H1 (cell line): ENCODE results near the gene PYURF. TPM values are rescaled to one million over a fixed set of nuclear protein-coding genes. Genes with fewer than 3 reads are reported as not detected.

Source experiments
- CTCF ChIA-PET: fragments of 300-600 bp; sonication (Branson Sonifier 250); formaldehyde crosslinking; loops from one replicate; lab custom pipeline; 2021; ENCODE audit not compliant: partially characterized antibody; lab: Charles Lee
- POLR2A ChIA-PET: fragments of 300-600 bp; sonication (Branson Sonifier 250); formaldehyde crosslinking; loops from one replicate; lab custom pipeline; 2021; ENCODE audit warnings: inconsistent platforms; ENCODE audit not compliant: partially characterized antibody; lab: Charles Lee
- DNase-seq, 2 experiments: peaks; one replicate each; pipeline versions ENCODE4 v3.0.0 to v3.0.0-alpha.2; 2010 to 2022; ENCODE audit warnings: low spot score in 2 of 2, low read depth in 1 of 2, mixed read lengths in 1 of 2
- FAIRE-seq: peaks from 2 replicates; lab custom pipeline; 2011; peaks lifted over from hg19 to GRCh38; lab: Jason Lieb, UNC
- H2AFZ ChIP-seq: 2 replicates; pipeline ENCODE4 v1.8.1; 2012; ENCODE audit warnings: low read length, inconsistent platforms
- H2AK5ac ChIP-seq: 2 replicates; pipeline ENCODE4 v1.6.1; 2013; ENCODE audit warnings: low read depth, low read length
- H2BK120ac ChIP-seq: replicated peaks from 2 replicates; pipeline ENCODE3; 2013; ENCODE audit warnings: low read depth, low read length, inconsistent platforms
- H2BK12ac ChIP-seq: 2 replicates; pipeline ENCODE4 v1.6.1; 2013; ENCODE audit warnings: low read depth, low read length
- H2BK15ac ChIP-seq: 2 replicates; pipeline ENCODE4 v1.6.1; 2013; ENCODE audit warnings: low read length
- H2BK20ac ChIP-seq: 2 replicates; pipeline ENCODE4 v1.6.1; 2013; ENCODE audit warnings: low read length
- H2BK5ac ChIP-seq: 2 replicates; pipeline ENCODE4 v1.6.1; 2013; ENCODE audit warnings: low read depth, low read length
- H3K14ac ChIP-seq: 2 replicates; pipeline ENCODE4 v1.6.1; 2013; ENCODE audit warnings: inconsistent platforms; ENCODE audit not compliant: insufficient read length
- H3K18ac ChIP-seq: 2 replicates; pipeline ENCODE4 v1.6.1; 2013; ENCODE audit warnings: low read length; ENCODE audit errors: extremely low read depth
- H3K23ac ChIP-seq: 2 replicates; pipeline ENCODE4 v1.6.1; 2013; ENCODE audit warnings: inconsistent platforms; ENCODE audit not compliant: insufficient read length
- H3K23me2 ChIP-seq: 2 replicates; pipeline ENCODE4 v1.6.1; 2013; ENCODE audit warnings: low read depth, low read length
- H3K27ac ChIP-seq: 2 replicates; pipeline ENCODE4 v1.6.1; 2011; ENCODE audit warnings: low read depth, low read length, inconsistent platforms
- H3K27me3 ChIP-seq, 4 experiments: replicated peaks in 1 of 4; 1 replicate in 1 of 4; 2 replicates in 3 of 4; pipeline versions ENCODE4 v1.6.1 to v1.8.1; 2011 to 2013; ENCODE audit warnings: low read length in 3 of 4, mild to moderate bottlenecking in 3 of 4, inconsistent platforms in 2 of 4, mixed read lengths in 2 of 4, moderate library complexity in 1 of 4; ENCODE audit not compliant: control insufficient read depth in 3 of 4, insufficient read depth in 3 of 4; ENCODE audit errors: extremely low read depth in 1 of 4
- H3K36me3 ChIP-seq, 4 experiments: 2 replicates each; pipeline versions ENCODE4 v1.6.1 to v1.8.1; 2011 to 2013; ENCODE audit warnings: mild to moderate bottlenecking in 4 of 4, low read length in 3 of 4, moderate library complexity in 2 of 4, control low read depth in 1 of 4, inconsistent platforms in 1 of 4; ENCODE audit not compliant: insufficient read depth in 4 of 4, control insufficient read depth in 2 of 4
- H3K4ac ChIP-seq: replicated peaks from 2 replicates; pipeline ENCODE3; 2013; ENCODE audit warnings: low read length, low read depth, mixed read lengths, inconsistent platforms; ENCODE audit not compliant: insufficient read length
- H3K4me1 ChIP-seq, 4 experiments: replicated peaks in 1 of 4; 1 replicate in 1 of 4; 2 replicates in 3 of 4; pipeline versions ENCODE4 v1.6.1 to v1.8.1; 2011 to 2013; ENCODE audit warnings: low read length in 3 of 4, inconsistent platforms in 2 of 4, mixed read lengths in 1 of 4; ENCODE audit not compliant: insufficient read depth in 4 of 4, control insufficient read depth in 3 of 4
- H3K4me2 ChIP-seq, 2 experiments: 2 replicates each; pipeline versions ENCODE4 v1.6.1 to v1.8.1; 2011 to 2013; ENCODE audit warnings: low read depth in 2 of 2, low read length in 2 of 2, control low read depth in 1 of 2, inconsistent platforms in 1 of 2, mild to moderate bottlenecking in 1 of 2; ENCODE audit not compliant: insufficient read depth in 1 of 2
- H3K4me3 ChIP-seq, 4 experiments: fragments of 200-600, 300-600 bp in 1 of 4; sonication (generic), shearing (Covaris generic), sonication (Bioruptor Twin) in 1 of 4; 2 replicates each; pipeline versions ENCODE4 v1.5.1 to v1.8.1; 2011 to 2016; ENCODE audit warnings: low read length in 4 of 4, low read depth in 3 of 4, control low read depth in 2 of 4, inconsistent platforms in 2 of 4, mild to moderate bottlenecking in 2 of 4, mixed read lengths in 1 of 4, moderate library complexity in 1 of 4; ENCODE audit not compliant: insufficient read depth in 2 of 4; ENCODE audit errors: extremely low read depth in 1 of 4
- H3K56ac ChIP-seq: replicated peaks from 2 replicates; pipeline ENCODE3; 2013; ENCODE audit warnings: low read depth, mild to moderate bottlenecking, mixed read lengths, low read length, inconsistent platforms; ENCODE audit not compliant: insufficient read length
- H3K79me1 ChIP-seq: 2 replicates; pipeline ENCODE4 v1.6.1; 2013; ENCODE audit warnings: low read depth, low read length, control low read depth
- H3K79me2 ChIP-seq, 2 experiments: 2 replicates each; pipeline versions ENCODE4 v1.6.1 to v1.8.1; 2012 to 2013; ENCODE audit warnings: low read length in 2 of 2, mild to moderate bottlenecking in 2 of 2, inconsistent platforms in 1 of 2; ENCODE audit not compliant: insufficient read depth in 2 of 2, control insufficient read depth in 1 of 2
- H3K9ac ChIP-seq, 4 experiments: replicated peaks in 1 of 4; 1 replicate in 1 of 4; 2 replicates in 3 of 4; pipeline versions ENCODE4 v1.6.1 to v1.8.1; 2011 to 2013; ENCODE audit warnings: low read depth in 3 of 4, low read length in 3 of 4, control low read depth in 2 of 4, mild to moderate bottlenecking in 2 of 4, moderate library complexity in 2 of 4, inconsistent platforms in 1 of 4; ENCODE audit errors: extremely low read depth in 1 of 4
- H3K9me3 ChIP-seq, 2 experiments: 2 replicates each; pipeline versions ENCODE4 v1.6.1 to v1.8.1; 2012 to 2013; ENCODE audit warnings: mild to moderate bottlenecking in 2 of 2, moderate library complexity in 2 of 2, control low read depth in 1 of 2, inconsistent platforms in 1 of 2, low read depth in 1 of 2, low read length in 1 of 2, mixed read lengths in 1 of 2; ENCODE audit not compliant: insufficient read depth in 2 of 2
- H4K20me1 ChIP-seq, 2 experiments: replicated peaks in 1 of 2; 2 replicates each; pipeline versions ENCODE3 to v1.8.1; 2011 to 2013; ENCODE audit warnings: inconsistent platforms in 2 of 2, low read length in 2 of 2, mild to moderate bottlenecking in 1 of 2; ENCODE audit not compliant: insufficient read depth in 2 of 2, control insufficient read depth in 1 of 2
- H4K5ac ChIP-seq: 2 replicates; pipeline ENCODE4 v1.6.1; 2013; ENCODE audit warnings: low read length, low read depth, mixed read lengths, inconsistent platforms; ENCODE audit not compliant: insufficient read length
- H4K8ac ChIP-seq: 2 replicates; pipeline ENCODE4 v1.8.0; 2013; ENCODE audit warnings: mild to moderate bottlenecking, moderate library complexity, low read length, inconsistent platforms; ENCODE audit not compliant: insufficient read depth; ENCODE audit errors: extremely low read depth
- H4K91ac ChIP-seq: replicated peaks from 2 replicates; pipeline ENCODE3; 2013; ENCODE audit warnings: low read length, mixed read lengths, inconsistent platforms; ENCODE audit not compliant: insufficient read length
- BCL11A ChIP-seq, 2 experiments: IDR thresholded peaks; one replicate each; pipeline ENCODE4 v1.6.1; 2011; ENCODE audit warnings: low read depth in 2 of 2, low read length in 2 of 2, mild to moderate bottlenecking in 2 of 2
- CHD1 ChIP-seq: IDR thresholded peaks from 2 replicates; pipeline ENCODE4 v1.6.1; 2012; ENCODE audit warnings: low read depth, low read length, improper control_type of control experiment
- FOSL1 ChIP-seq: IDR thresholded peaks from 2 replicates; pipeline ENCODE4 v1.6.1; 2011; ENCODE audit warnings: mild to moderate bottlenecking, low read depth, low read length, moderate library complexity; ENCODE audit not compliant: insufficient read depth
- PHF8 ChIP-seq: fragments of 200-600 bp; sonication (generic); conservative IDR thresholded peaks from 2 replicates; pipeline ENCODE4 v1.7.1; 2012; ENCODE audit warnings: low read depth, mild to moderate bottlenecking, inconsistent platforms, low read length, moderate library complexity
- RAD21 ChIP-seq, 2 experiments: IDR thresholded peaks in 1 of 2; conservative IDR thresholded peaks in 1 of 2; 2 replicates each; pipeline ENCODE4 v1.6.1; 2011; ENCODE audit warnings: low read depth in 2 of 2, low read length in 2 of 2, improper control_type of control experiment in 1 of 2, inconsistent platforms in 1 of 2, mild to moderate bottlenecking in 1 of 2, moderate library complexity in 1 of 2
- SP4 ChIP-seq: IDR thresholded peaks from 2 replicates; pipeline ENCODE4 v1.6.1; 2012; ENCODE audit warnings: low read length, inconsistent platforms
- WGBS, 2 experiments: shearing (Covaris generic) in 1 of 2; methylation state at CpG; one replicate each; pipeline versions ENCODE4 v1.1.6 to v1.1.7; 2013 to 2015; ENCODE audit warnings: low lambda C conversion rate in 2 of 2, mixed read lengths in 2 of 2, inconsistent platforms in 1 of 2, low coverage in 1 of 2, missing lambda C conversion rate in 1 of 2; ENCODE audit not compliant: insufficient replicate concordance in 2 of 2, insufficient coverage in 1 of 2, insufficient read length in 1 of 2; ENCODE audit errors: extremely low coverage in 1 of 2, missing lambda C conversion rate in 1 of 2; 5-methylcytosine and 5-hydroxymethylcytosine counted together
- polyA plus RNA-seq, 7 experiments: library from polyadenylated mRNA; depleted of rRNA in 3 of 7; stranded (reverse) in 5 of 7; unstranded in 2 of 7; fragments of >200 nt in 5 of 7; fragments of 200-250 nt in 2 of 7; gene quantifications; 1 replicate in 5 of 7; 2 replicates in 1 of 7; 4 replicates in 1 of 7; pipeline versions ENCODE4 v1.2.1 to v1.2.3, GENCODE V29; 2011 to 2013; ENCODE audit warnings: missing spikeins in 2 of 7, mixed read lengths in 2 of 7
- total RNA-seq: library from RNA; stranded (reverse); fragmentation: NEBNext Ultra II Directional; extraction: Animal tissue kit (Norgen Biotek cat#: 25700); gene quantifications from 2 replicates; pipeline ENCODE4 v1.2.1, GENCODE V29; 2021

The PYURF gene
- total and polyA plus RNA-seq, 2 of the 8 experiments (the other 6 are each of a cell fraction or from before 2014, with no cell fraction given): 31.6 to 44.8 TPM

- Histone ChIP-seq H2AK5ac (no peak overlapping the region), H4K8ac (no peak overlapping the region), H3K79me2 (peaks cover 0 to 32% of the 10 kb centered on the region in 2 experiments; a peak in 3 of 4 replicates), H4K5ac (no peak overlapping the region), H4K91ac (no peak overlapping the region), H2BK15ac (no peak overlapping the region), H3K4me1 (peaks cover 3 to 5% (median 4%) of the 10 kb centered on the region in 4 experiments; a peak in 6 of 7 replicates), H3K23ac (no peak overlapping the region), H3K9ac (no peak overlapping the region), H3K56ac (no peak overlapping the region), H2BK120ac (no peak overlapping the region), H3K36me3 (peaks cover 0 to 6% (median 2%) of the 10 kb centered on the region in 4 experiments; a peak in 4 of 8 replicates), H3K14ac (no peak overlapping the region), H3K9me3 (no peaks in the 10 kb centered on the region), H2BK20ac (no peak overlapping the region), H3K23me2 (no peaks in the 10 kb centered on the region), H2BK12ac (no peak overlapping the region; the same call in 1 of the 2 replicates), H3K27me3 (no peaks in the 10 kb centered on the region), H2BK5ac (no peak overlapping the region), H3K4ac (no peak overlapping the region), H3K27ac (no peak overlapping the region), H3K4me2 (no peak overlapping the region), H3K4me3 (no peak overlapping the region), H2AFZ (no peak overlapping the region)
- POLR2A ChIA-PET: no interaction called here
- DNase-seq (no peak), FAIRE-seq (no peak)
- WGBS, 2 experiments: 77% methylated on average over 1 of the region's 1 CpG; no CpG with 5 or more reads in 1 of the 2 experiments
- CTCF ChIA-PET: interaction anchor here (0.7 to 5.2 kb wide), 10 partner anchors 9 to 191 kb away, joined by 3 to 32 read pairs (median 6); no protein-coding TSS in a partner anchor
- TF ChIP-seq RAD21 (IDR thresholded peaks at IDR 0.05 in 1 of 2, conservative IDR thresholded peaks at IDR 0.05 in 1 of 2; ENCODE audit: low read depth in 2 of 2, low read length in 2 of 2) (peak in 1 of 2 experiments; percentile 17; a peak in 2 of 4 replicates), SP4 (no peak), BCL11A (IDR thresholded peaks at IDR 0.05; ENCODE audit: low read depth in 2 of 2, low read length in 2 of 2) (no peak), FOSL1 (no peak), CHD1 (no peak), PHF8 (no peak)
- TF ChIP-seq, all 59 proteins: peak for 1
- peaks cover 3% of the 10 kb centered on the region in 2 experiments for H4K20me1 ChIP-seq
- no peaks in the 10 kb centered on the region for H3K79me1 ChIP-seq
- no peak overlapping the region for H3K18ac ChIP-seq
These were observed 2.7 kb upstream of the PYURF start for GRCh38 chr4:88526221-88526815.
